Parathyroid adenoma (tissue), 2 donors: ENCODE results near the gene ZBTB20.

Source experiments
- H2AFZ ChIP-seq: fragments of 300-600 bp; sonication (generic); one replicate; pipeline ENCODE4 v1.7.0; 2017; ENCODE audit warnings: antibody characterized with exemption, mild to moderate bottlenecking
- H3K27ac ChIP-seq: fragments of 300-600 bp; sonication (generic); one replicate; pipeline ENCODE4 v1.7.0; 2017
- H3K27me3 ChIP-seq: fragments of 300-600 bp; sonication (generic); one replicate; pipeline ENCODE4 v1.7.0; 2017; ENCODE audit warnings: low read length; ENCODE audit not compliant: control insufficient read depth, insufficient read depth
- H3K36me3 ChIP-seq: fragments of 300-600 bp; sonication (generic); one replicate; pipeline ENCODE4 v1.7.0; 2017; ENCODE audit warnings: low read length; ENCODE audit not compliant: control insufficient read depth, insufficient read depth
- H3K4me1 ChIP-seq: fragments of 300-600 bp; sonication (generic); one replicate; pipeline ENCODE4 v1.7.0; 2017; ENCODE audit warnings: control low read depth
- H3K4me2 ChIP-seq: fragments of 300-600 bp; sonication (generic); one replicate; pipeline ENCODE4 v1.7.0; 2017; ENCODE audit warnings: low read length
- H3K4me3 ChIP-seq: fragments of 300-600 bp; sonication (generic); one replicate; pipeline ENCODE4 v1.7.0; 2017; ENCODE audit warnings: low read depth, low read length
- H3K79me2 ChIP-seq: fragments of 300-600 bp; sonication (generic); one replicate; pipeline ENCODE4 v1.7.0; 2017; ENCODE audit warnings: control low read depth
- H3K9ac ChIP-seq: fragments of 300-600 bp; sonication (generic); one replicate; pipeline ENCODE4 v1.7.0; 2017; ENCODE audit warnings: mild to moderate bottlenecking
- H3K9me3 ChIP-seq: fragments of 300-600 bp; sonication (generic); one replicate; pipeline ENCODE4 v1.7.0; 2017; ENCODE audit warnings: low read length; ENCODE audit not compliant: control insufficient read depth
- CTCF ChIP-seq: fragments of 300-600 bp; sonication (generic); IDR thresholded peaks from one replicate; pipeline ENCODE4 v1.7.0; 2017; ENCODE audit warnings: antibody characterized with exemption, mild to moderate bottlenecking
- donor health status: primary hyperparathyroidism.

The ZBTB20 gene

GRCh38 chr3:114384558-114384903 is 762.6 kb downstream of the ZBTB20 start:
- Histone ChIP-seq H3K4me2 (peak overlapping the region; percentile 56), H3K79me2 (no peaks in the 10 kb centered on the region), H3K27me3 (no peaks in the 10 kb centered on the region), H3K4me3 (peak overlapping the region; percentile 48), H3K9ac (no peak overlapping the region), H3K4me1 (peaks cover 15% of the 10 kb centered on the region), H3K27ac (no peak overlapping the region), H3K36me3 (no peaks in the 10 kb centered on the region), H2AFZ (peak overlapping the region; percentile 40), H3K9me3 (no peaks in the 10 kb centered on the region)
- no peak for TF ChIP-seq CTCF

GRCh38 chr3:114383875-114384557 is 763.1 kb downstream of the ZBTB20 start:
- Histone ChIP-seq H3K4me3 (peak overlapping the region; percentile 48), H3K79me2 (no peaks in the 10 kb centered on the region), H3K9me3 (no peaks in the 10 kb centered on the region), H3K36me3 (no peaks in the 10 kb centered on the region), H3K4me2 (peak overlapping the region; percentile 56), H3K27me3 (no peaks in the 10 kb centered on the region), H2AFZ (peak overlapping the region; percentile 86), H3K9ac (no peak overlapping the region), H3K4me1 (peaks cover 15% of the 10 kb centered on the region), H3K27ac (peak overlapping the region; percentile 41)
- peak; percentile 94 for TF ChIP-seq CTCF

GRCh38 chr3:114380233-114380651 is 766.8 kb downstream of the ZBTB20 start:
- TF ChIP-seq CTCF = no peak
- H2AFZ ChIP-seq = no peak overlapping the region
- H3K36me3 ChIP-seq = no peaks in the 10 kb centered on the region
- H3K79me2 ChIP-seq = no peaks in the 10 kb centered on the region
- no peaks in the 10 kb centered on the region for H3K9me3 ChIP-seq
- no peak overlapping the region for H3K4me2 ChIP-seq
- peaks cover 21% of the 10 kb centered on the region for H3K4me1 ChIP-seq
- no peak overlapping the region for H3K4me3 ChIP-seq
- H3K27ac ChIP-seq = peak overlapping the region; percentile 51
- H3K9ac ChIP-seq = no peak overlapping the region
- H3K27me3 ChIP-seq = no peaks in the 10 kb centered on the region

- no peak overlapping the region for H3K27ac ChIP-seq
- H3K36me3 ChIP-seq = no peaks in the 10 kb centered on the region
- H3K27me3 ChIP-seq = no peaks in the 10 kb centered on the region
- H3K9me3 ChIP-seq = no peaks in the 10 kb centered on the region
- no peak overlapping the region for H2AFZ ChIP-seq
- no peak overlapping the region for H3K4me2 ChIP-seq
- peaks cover 18% of the 10 kb centered on the region for H3K4me1 ChIP-seq
- H3K79me2 ChIP-seq = no peaks in the 10 kb centered on the region
- no peak for TF ChIP-seq CTCF
- no peak overlapping the region for H3K4me3 ChIP-seq
- no peak overlapping the region for H3K9ac ChIP-seq
These were observed 767.8 kb downstream of the ZBTB20 start for GRCh38 chr3:114379266-114379665.

- H3K4me1 ChIP-seq = peaks cover 18% of the 10 kb centered on the region
- H3K4me3 ChIP-seq = no peak overlapping the region
- H3K9me3 ChIP-seq = no peaks in the 10 kb centered on the region
- H3K27ac ChIP-seq = no peak overlapping the region
- H3K36me3 ChIP-seq = no peaks in the 10 kb centered on the region
- H3K27me3 ChIP-seq = no peaks in the 10 kb centered on the region
- H3K79me2 ChIP-seq = no peaks in the 10 kb centered on the region
- no peak for TF ChIP-seq CTCF
- no peak overlapping the region for H2AFZ ChIP-seq
- no peak overlapping the region for H3K9ac ChIP-seq
- H3K4me2 ChIP-seq = no peak overlapping the region
These were observed 768.3 kb downstream of the ZBTB20 start for GRCh38 chr3:114378760-114379159.
